Measurements from ENCODE around the gene CFD.

DNA sequence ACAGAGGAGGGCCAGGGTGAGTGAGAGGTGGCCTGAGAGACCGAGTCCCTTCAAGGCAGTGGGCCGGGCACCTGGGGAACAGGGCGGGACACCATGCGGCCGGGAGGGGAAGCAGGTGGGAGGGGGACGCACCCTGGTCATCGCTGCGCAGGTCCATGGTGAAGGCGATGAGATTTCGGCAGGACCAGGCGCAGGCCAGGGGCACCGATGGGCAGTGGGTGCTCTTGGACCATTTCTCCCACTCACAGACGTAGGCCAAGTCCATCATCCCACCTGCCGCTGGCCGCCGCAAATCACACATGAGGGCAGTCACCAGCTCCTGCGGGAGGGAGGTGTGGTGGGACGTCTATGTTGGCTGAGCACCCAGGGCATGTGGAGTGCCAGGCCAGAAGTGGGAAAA, 31.4 kb downstream of the CFD start:
- TF ChIP-seq, protein P1, sequence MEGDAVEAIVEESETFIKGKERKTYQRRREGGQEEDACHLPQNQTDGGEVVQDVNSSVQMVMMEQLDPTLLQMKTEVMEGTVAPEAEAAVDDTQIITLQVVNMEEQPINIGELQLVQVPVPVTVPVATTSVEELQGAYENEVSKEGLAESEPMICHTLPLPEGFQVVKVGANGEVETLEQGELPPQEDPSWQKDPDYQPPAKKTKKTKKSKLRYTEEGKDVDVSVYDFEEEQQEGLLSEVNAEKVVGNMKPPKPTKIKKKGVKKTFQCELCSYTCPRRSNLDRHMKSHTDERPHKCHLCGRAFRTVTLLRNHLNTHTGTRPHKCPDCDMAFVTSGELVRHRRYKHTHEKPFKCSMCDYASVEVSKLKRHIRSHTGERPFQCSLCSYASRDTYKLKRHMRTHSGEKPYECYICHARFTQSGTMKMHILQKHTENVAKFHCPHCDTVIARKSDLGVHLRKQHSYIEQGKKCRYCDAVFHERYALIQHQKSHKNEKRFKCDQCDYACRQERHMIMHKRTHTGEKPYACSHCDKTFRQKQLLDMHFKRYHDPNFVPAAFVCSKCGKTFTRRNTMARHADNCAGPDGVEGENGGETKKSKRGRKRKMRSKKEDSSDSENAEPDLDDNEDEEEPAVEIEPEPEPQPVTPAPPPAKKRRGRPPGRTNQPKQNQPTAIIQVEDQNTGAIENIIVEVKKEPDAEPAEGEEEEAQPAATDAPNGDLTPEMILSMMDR (IDR thresholded peaks at IDR 0.05): no peak
- TF ChIP-seq EZH2 (IDR thresholded peaks at IDR 0.05) (no peak), EZH2phosphoT487 (IDR thresholded peaks at IDR 0.05) (no peak)
